ENCODE data around the gene QRICH1. TPM values are rescaled to one million over a fixed set of nuclear protein-coding genes. Genes with fewer than 3 reads are reported as not detected.

The QRICH1 gene
- total and polyA plus RNA-seq, 2 of the 13 experiments (the other 11 are each of a cell fraction or from before 2014, with no cell fraction given), result 52.6 to 102 TPM

DNA sequence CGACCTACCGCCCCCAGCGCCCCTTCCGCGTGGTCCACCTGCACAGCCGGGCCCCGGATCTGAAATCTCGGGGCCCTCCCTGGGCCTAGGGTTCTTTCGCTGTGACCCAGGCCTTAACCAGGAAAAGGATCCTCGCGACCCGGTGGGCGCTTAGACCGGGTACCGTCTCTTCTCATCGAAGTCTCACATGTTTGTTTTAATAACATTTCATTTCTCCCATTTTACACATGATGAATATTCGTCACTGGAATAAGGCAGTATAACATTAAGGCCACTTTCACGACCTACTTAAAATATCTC lies 75.2 kb downstream of the QRICH1 start (continued):
- TF ChIP-seq ZNF430 (CRISPR knock-in tag; IDR thresholded peaks at IDR 0.05) (0 out of 2 replicates have a peak, but pooled peaks have one; percentile 24), SAFB2 (CRISPR knock-in tag; IDR thresholded peaks at IDR 0.05; ENCODE audit: borderline replicate concordance, low read depth) (no peak), ZNF703 (CRISPR knock-in tag; IDR thresholded peaks at IDR 0.05; ENCODE audit: borderline replicate concordance) (no peak), MTF2 (CRISPR knock-in tag; IDR thresholded peaks at IDR 0.05; ENCODE audit: borderline replicate concordance) (no peak), ZNF263 (CRISPR knock-in tag; IDR thresholded peaks at IDR 0.05) (no peak), KDM5A (IDR thresholded peaks at IDR 0.05; ENCODE audit: borderline replicate concordance, low read length) (peak; percentile 8; the same call in 1 of the 2 replicates), AKAP8 (CRISPR knock-in tag; IDR thresholded peaks at IDR 0.05) (no peak), PHF8 (CRISPR knock-in tag; IDR thresholded peaks at IDR 0.05) (peak; percentile 47), SKI (IDR thresholded peaks at IDR 0.05; ENCODE audit: partially characterized antibody) (no peak), ZNF747 (CRISPR knock-in tag; IDR thresholded peaks at IDR 0.05; ENCODE audit: borderline replicate concordance) (no peak), FOXO1 (CRISPR knock-in tag; IDR thresholded peaks at IDR 0.05) (no peak), ZNF251 (CRISPR knock-in tag; IDR thresholded peaks at IDR 0.05) (no peak), IKZF1 (IDR thresholded peaks at IDR 0.05) (no peak), NR2C2 (CRISPR knock-in tag; IDR thresholded peaks at IDR 0.05; ENCODE audit: borderline replicate concordance) (peak; percentile 9; the same call in 1 of the 2 replicates)
- TF ChIP-seq, protein P1, sequence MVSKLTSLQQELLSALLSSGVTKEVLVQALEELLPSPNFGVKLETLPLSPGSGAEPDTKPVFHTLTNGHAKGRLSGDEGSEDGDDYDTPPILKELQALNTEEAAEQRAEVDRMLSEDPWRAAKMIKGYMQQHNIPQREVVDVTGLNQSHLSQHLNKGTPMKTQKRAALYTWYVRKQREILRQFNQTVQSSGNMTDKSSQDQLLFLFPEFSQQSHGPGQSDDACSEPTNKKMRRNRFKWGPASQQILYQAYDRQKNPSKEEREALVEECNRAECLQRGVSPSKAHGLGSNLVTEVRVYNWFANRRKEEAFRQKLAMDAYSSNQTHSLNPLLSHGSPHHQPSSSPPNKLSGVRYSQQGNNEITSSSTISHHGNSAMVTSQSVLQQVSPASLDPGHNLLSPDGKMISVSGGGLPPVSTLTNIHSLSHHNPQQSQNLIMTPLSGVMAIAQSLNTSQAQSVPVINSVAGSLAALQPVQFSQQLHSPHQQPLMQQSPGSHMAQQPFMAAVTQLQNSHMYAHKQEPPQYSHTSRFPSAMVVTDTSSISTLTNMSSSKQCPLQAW (CRISPR knock-in tag; IDR thresholded peaks at IDR 0.05), result peak; percentile 6; the same call in 1 of the 2 replicates
- TF ChIP-seq, protein P2, sequence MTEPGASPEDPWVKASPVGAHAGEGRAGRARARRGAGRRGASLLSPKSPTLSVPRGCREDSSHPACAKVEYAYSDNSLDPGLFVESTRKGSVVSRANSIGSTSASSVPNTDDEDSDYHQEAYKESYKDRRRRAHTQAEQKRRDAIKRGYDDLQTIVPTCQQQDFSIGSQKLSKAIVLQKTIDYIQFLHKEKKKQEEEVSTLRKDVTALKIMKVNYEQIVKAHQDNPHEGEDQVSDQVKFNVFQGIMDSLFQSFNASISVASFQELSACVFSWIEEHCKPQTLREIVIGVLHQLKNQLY (CRISPR knock-in tag; IDR thresholded peaks at IDR 0.05), result no peak
- TF ChIP-seq, protein P3, sequence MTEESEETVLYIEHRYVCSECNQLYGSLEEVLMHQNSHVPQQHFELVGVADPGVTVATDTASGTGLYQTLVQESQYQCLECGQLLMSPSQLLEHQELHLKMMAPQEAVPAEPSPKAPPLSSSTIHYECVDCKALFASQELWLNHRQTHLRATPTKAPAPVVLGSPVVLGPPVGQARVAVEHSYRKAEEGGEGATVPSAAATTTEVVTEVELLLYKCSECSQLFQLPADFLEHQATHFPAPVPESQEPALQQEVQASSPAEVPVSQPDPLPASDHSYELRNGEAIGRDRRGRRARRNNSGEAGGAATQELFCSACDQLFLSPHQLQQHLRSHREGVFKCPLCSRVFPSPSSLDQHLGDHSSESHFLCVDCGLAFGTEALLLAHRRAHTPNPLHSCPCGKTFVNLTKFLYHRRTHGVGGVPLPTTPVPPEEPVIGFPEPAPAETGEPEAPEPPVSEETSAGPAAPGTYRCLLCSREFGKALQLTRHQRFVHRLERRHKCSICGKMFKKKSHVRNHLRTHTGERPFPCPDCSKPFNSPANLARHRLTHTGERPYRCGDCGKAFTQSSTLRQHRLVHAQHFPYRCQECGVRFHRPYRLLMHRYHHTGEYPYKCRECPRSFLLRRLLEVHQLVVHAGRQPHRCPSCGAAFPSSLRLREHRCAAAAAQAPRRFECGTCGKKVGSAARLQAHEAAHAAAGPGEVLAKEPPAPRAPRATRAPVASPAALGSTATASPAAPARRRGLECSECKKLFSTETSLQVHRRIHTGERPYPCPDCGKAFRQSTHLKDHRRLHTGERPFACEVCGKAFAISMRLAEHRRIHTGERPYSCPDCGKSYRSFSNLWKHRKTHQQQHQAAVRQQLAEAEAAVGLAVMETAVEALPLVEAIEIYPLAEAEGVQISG (CRISPR knock-in tag; IDR thresholded peaks at IDR 0.05), result no peak
- TF ChIP-seq, protein P4, sequence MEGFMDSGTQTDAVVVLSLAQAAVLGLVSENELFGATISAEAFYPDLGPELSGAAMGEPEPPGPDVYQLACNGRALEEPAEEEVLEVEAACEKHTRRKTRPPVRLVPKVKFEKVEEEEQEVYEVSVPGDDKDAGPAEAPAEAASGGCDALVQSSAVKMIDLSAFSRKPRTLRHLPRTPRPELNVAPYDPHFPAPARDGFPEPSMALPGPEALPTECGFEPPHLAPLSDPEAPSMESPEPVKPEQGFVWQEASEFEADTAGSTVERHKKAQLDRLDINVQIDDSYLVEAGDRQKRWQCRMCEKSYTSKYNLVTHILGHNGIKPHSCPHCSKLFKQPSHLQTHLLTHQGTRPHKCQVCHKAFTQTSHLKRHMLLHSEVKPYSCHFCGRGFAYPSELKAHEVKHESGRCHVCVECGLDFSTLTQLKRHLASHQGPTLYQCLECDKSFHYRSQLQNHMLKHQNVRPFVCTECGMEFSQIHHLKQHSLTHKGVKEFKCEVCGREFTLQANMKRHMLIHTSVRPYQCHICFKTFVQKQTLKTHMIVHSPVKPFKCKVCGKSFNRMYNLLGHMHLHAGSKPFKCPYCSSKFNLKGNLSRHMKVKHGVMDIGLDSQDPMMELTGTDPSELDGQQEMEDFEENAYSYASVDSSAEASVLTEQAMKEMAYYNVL (CRISPR knock-in tag; IDR thresholded peaks at IDR 0.05; ENCODE audit: borderline replicate concordance), result no peak
- TF ChIP-seq, protein P5, sequence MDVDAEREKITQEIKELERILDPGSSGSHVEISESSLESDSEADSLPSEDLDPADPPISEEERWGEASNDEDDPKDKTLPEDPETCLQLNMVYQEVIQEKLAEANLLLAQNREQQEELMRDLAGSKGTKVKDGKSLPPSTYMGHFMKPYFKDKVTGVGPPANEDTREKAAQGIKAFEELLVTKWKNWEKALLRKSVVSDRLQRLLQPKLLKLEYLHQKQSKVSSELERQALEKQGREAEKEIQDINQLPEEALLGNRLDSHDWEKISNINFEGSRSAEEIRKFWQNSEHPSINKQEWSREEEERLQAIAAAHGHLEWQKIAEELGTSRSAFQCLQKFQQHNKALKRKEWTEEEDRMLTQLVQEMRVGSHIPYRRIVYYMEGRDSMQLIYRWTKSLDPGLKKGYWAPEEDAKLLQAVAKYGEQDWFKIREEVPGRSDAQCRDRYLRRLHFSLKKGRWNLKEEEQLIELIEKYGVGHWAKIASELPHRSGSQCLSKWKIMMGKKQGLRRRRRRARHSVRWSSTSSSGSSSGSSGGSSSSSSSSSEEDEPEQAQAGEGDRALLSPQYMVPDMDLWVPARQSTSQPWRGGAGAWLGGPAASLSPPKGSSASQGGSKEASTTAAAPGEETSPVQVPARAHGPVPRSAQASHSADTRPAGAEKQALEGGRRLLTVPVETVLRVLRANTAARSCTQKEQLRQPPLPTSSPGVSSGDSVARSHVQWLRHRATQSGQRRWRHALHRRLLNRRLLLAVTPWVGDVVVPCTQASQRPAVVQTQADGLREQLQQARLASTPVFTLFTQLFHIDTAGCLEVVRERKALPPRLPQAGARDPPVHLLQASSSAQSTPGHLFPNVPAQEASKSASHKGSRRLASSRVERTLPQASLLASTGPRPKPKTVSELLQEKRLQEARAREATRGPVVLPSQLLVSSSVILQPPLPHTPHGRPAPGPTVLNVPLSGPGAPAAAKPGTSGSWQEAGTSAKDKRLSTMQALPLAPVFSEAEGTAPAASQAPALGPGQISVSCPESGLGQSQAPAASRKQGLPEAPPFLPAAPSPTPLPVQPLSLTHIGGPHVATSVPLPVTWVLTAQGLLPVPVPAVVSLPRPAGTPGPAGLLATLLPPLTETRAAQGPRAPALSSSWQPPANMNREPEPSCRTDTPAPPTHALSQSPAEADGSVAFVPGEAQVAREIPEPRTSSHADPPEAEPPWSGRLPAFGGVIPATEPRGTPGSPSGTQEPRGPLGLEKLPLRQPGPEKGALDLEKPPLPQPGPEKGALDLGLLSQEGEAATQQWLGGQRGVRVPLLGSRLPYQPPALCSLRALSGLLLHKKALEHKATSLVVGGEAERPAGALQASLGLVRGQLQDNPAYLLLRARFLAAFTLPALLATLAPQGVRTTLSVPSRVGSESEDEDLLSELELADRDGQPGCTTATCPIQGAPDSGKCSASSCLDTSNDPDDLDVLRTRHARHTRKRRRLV (CRISPR knock-in tag; IDR thresholded peaks at IDR 0.05), result peak; percentile 82; the same call in 1 of the 2 replicates

All from HepG2 (cell line).